ENCODE measurements around the gene SSX2IP.

Gene SSX2IP

GRCh38 chr1:84736944-84737343 lies 46.7 kb upstream of the SSX2IP start:
- Histone ChIP-seq H4K20me1 (ENCODE audit: insufficient read depth, low read length) (no peaks in the 10 kb centered on the region), H2AFZ (ENCODE audit: low read length) (no peak overlapping the region), H3K27ac (ENCODE audit: low read depth, low read length, poor library complexity, severe bottlenecking) (no peak overlapping the region), H3K4me3 (ENCODE audit: low read depth, low read length, poor library complexity, severe bottlenecking) (no peak overlapping the region), H3K9me2 (ENCODE audit: low read depth, low read length) (no peaks in the 10 kb centered on the region), H3K9me3 (ENCODE audit: low read length) (no peaks in the 10 kb centered on the region), H3F3A (ENCODE audit: insufficient read depth, low read length) (no peaks in the 10 kb centered on the region), H3K4me2 (ENCODE audit: low read length) (no peak overlapping the region), H3K27me3 (ENCODE audit: insufficient read depth, low read length) (no peaks in the 10 kb centered on the region), H3K9ac (ENCODE audit: low read length) (no peak overlapping the region), H3K36me3 (ENCODE audit: insufficient read depth, low read length) (no peaks in the 10 kb centered on the region), H3K4me1 (ENCODE audit: insufficient read depth, low read length, severe bottlenecking) (no peaks in the 10 kb centered on the region), H3K79me2 (ENCODE audit: insufficient read depth, low read length) (no peaks in the 10 kb centered on the region)
- no peak for TF ChIP-seq EZH2 (IDR thresholded peaks at IDR 0.05; ENCODE audit: borderline replicate concordance, low read length)
- TF ChIP-seq CTCF (IDR thresholded peaks at IDR 0.05; ENCODE audit: low read length) = no peak

GRCh38 chr1:84736445-84736844 lies 46.2 kb upstream of the SSX2IP start:
- Histone ChIP-seq H3K27me3 (ENCODE audit: insufficient read depth, low read length) (no peaks in the 10 kb centered on the region), H3K4me1 (ENCODE audit: insufficient read depth, low read length, severe bottlenecking) (no peaks in the 10 kb centered on the region), H4K20me1 (ENCODE audit: insufficient read depth, low read length) (no peaks in the 10 kb centered on the region), H3K36me3 (ENCODE audit: insufficient read depth, low read length) (no peaks in the 10 kb centered on the region), H3K9me3 (ENCODE audit: low read length) (no peaks in the 10 kb centered on the region), H3K27ac (ENCODE audit: low read depth, low read length, poor library complexity, severe bottlenecking) (no peak overlapping the region), H3K4me2 (ENCODE audit: low read length) (no peak overlapping the region), H2AFZ (ENCODE audit: low read length) (no peak overlapping the region), H3K4me3 (ENCODE audit: low read depth, low read length, poor library complexity, severe bottlenecking) (no peak overlapping the region), H3K9me2 (ENCODE audit: low read depth, low read length) (no peaks in the 10 kb centered on the region), H3K79me2 (ENCODE audit: insufficient read depth, low read length) (no peaks in the 10 kb centered on the region), H3F3A (ENCODE audit: insufficient read depth, low read length) (no peaks in the 10 kb centered on the region), H3K9ac (ENCODE audit: low read length) (no peak overlapping the region)
- no peak for TF ChIP-seq CTCF (IDR thresholded peaks at IDR 0.05; ENCODE audit: low read length)
- no peak for TF ChIP-seq EZH2 (IDR thresholded peaks at IDR 0.05; ENCODE audit: borderline replicate concordance, low read length)

- Histone ChIP-seq H3K27ac (ENCODE audit: low read depth, low read length, poor library complexity, severe bottlenecking) (no peak overlapping the region), H3K9ac (ENCODE audit: low read length) (no peak overlapping the region), H3K4me3 (ENCODE audit: low read depth, low read length, poor library complexity, severe bottlenecking) (no peak overlapping the region), H2AFZ (ENCODE audit: low read length) (no peak overlapping the region), H3K36me3 (ENCODE audit: insufficient read depth, low read length) (no peaks in the 10 kb centered on the region), H3K4me1 (ENCODE audit: insufficient read depth, low read length, severe bottlenecking) (no peaks in the 10 kb centered on the region), H3K27me3 (ENCODE audit: insufficient read depth, low read length) (no peaks in the 10 kb centered on the region), H3K9me3 (ENCODE audit: low read length) (no peaks in the 10 kb centered on the region), H3F3A (ENCODE audit: insufficient read depth, low read length) (no peaks in the 10 kb centered on the region), H3K9me2 (ENCODE audit: low read depth, low read length) (no peaks in the 10 kb centered on the region), H3K4me2 (ENCODE audit: low read length) (no peak overlapping the region), H3K79me2 (ENCODE audit: insufficient read depth, low read length) (no peaks in the 10 kb centered on the region), H4K20me1 (ENCODE audit: insufficient read depth, low read length) (no peaks in the 10 kb centered on the region)
- TF ChIP-seq EZH2 (IDR thresholded peaks at IDR 0.05; ENCODE audit: borderline replicate concordance, low read length) (no peak), CTCF (IDR thresholded peaks at IDR 0.05; ENCODE audit: low read length) (no peak)
Observed at GRCh38 chr1:84735483-84735882, 45.2 kb upstream of the SSX2IP start.
